Uterus (tissue), 2 donors: ENCODE results near the gene CARD10.
"Not testable (repeated sequence)": the region's sequence is repeated elsewhere in the genome, so short reads cannot be mapped to it uniquely, and the experiment has no call there.

ENCODE experiments used
- POLR2A ChIP-seq, 2 donors: fragments of 450-650 bp; IDR thresholded peaks; one replicate each; pipeline ENCODE4 v1.6.1; 2016; ENCODE audit warnings: antibody characterized with exemption in 2 of 2, mild to moderate bottlenecking in 1 of 2, moderate library complexity in 1 of 2
- TF ChIP-seq, protein P1 (sequence below), 4 experiments: fragments of 200-600 bp in 2 of 4; fragments of 450-650 bp in 2 of 4; sonication (generic) in 2 of 4; IDR thresholded peaks; one replicate each; pipeline ENCODE4 v1.5.1; 2016 to 2019; ENCODE audit warnings: antibody characterized with exemption in 4 of 4, mild to moderate bottlenecking in 2 of 4, moderate library complexity in 1 of 4

DNA sequence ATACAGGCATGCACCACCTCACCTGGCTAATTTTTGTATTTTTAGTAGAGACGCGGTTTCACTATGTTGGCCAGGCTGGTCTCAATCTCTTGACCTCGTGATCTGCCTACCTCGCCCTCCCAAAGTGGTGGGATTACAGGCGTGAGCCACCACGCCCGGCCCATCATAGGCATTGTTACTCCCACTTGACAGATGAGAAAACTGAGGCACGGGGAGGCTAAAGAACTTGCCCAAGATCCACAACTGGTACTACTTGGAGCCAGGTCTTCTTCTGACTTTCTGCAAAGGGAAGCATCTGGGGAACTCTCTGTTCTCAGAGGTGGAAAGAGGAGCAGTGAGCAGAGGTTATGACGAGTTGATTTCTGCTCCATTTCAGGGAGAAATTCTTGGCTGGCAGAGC is 31.7 kb upstream of the CARD10 start:
- TF ChIP-seq, protein P1, sequence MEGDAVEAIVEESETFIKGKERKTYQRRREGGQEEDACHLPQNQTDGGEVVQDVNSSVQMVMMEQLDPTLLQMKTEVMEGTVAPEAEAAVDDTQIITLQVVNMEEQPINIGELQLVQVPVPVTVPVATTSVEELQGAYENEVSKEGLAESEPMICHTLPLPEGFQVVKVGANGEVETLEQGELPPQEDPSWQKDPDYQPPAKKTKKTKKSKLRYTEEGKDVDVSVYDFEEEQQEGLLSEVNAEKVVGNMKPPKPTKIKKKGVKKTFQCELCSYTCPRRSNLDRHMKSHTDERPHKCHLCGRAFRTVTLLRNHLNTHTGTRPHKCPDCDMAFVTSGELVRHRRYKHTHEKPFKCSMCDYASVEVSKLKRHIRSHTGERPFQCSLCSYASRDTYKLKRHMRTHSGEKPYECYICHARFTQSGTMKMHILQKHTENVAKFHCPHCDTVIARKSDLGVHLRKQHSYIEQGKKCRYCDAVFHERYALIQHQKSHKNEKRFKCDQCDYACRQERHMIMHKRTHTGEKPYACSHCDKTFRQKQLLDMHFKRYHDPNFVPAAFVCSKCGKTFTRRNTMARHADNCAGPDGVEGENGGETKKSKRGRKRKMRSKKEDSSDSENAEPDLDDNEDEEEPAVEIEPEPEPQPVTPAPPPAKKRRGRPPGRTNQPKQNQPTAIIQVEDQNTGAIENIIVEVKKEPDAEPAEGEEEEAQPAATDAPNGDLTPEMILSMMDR (IDR thresholded peaks at IDR 0.05), result not testable (repeated sequence)
- TF ChIP-seq POLR2A (IDR thresholded peaks at IDR 0.05), result not testable (repeated sequence)
